Osteocyte (in vitro differentiated cells): ENCODE data around the gene PIK3R3. TPM values are rescaled to one million over a fixed set of nuclear protein-coding genes. Genes with fewer than 3 reads are reported as not detected.

ENCODE experiments used
- DNase-seq: peaks from one replicate; pipeline ENCODE4 v3.0.0; 2021; ENCODE audit warnings: mixed read lengths; ENCODE audit not compliant: unreplicated experiment; ENCODE audit errors: extremely low spot score
- H3K27ac Mint-ChIP-seq: one replicate; pipeline ENCODE4 v1.8.0; 2021; ENCODE audit warnings: mild to moderate bottlenecking, mixed read lengths; ENCODE audit not compliant: unreplicated experiment
- H3K27me3 Mint-ChIP-seq: one replicate; pipeline ENCODE4 v1.8.0; 2021; ENCODE audit warnings: mixed read lengths; ENCODE audit not compliant: unreplicated experiment
- H3K36me3 Mint-ChIP-seq: one replicate; pipeline ENCODE4 v1.8.0; 2021; ENCODE audit warnings: mixed read lengths; ENCODE audit not compliant: unreplicated experiment
- H3K4me1 Mint-ChIP-seq: one replicate; pipeline ENCODE4 v1.8.0; 2021; ENCODE audit warnings: mixed read lengths; ENCODE audit not compliant: unreplicated experiment
- H3K4me3 Mint-ChIP-seq: one replicate; pipeline ENCODE4 v1.8.0; 2021; ENCODE audit warnings: mild to moderate bottlenecking, moderate library complexity, mixed read lengths; ENCODE audit not compliant: unreplicated experiment
- H3K9me3 Mint-ChIP-seq: one replicate; pipeline ENCODE4 v1.8.0; 2021; ENCODE audit warnings: mixed read lengths; ENCODE audit not compliant: unreplicated experiment
- CTCF ChIP-seq: fragments of 200-600 bp; sonication (generic); IDR thresholded peaks from 2 replicates; pipeline ENCODE4 v1.5.0; 2021; ENCODE audit warnings: antibody characterized with exemption, mild to moderate bottlenecking, moderate library complexity
- total RNA-seq: library from RNA; stranded (reverse); gene quantifications from 2 replicates; pipeline ENCODE4 v1.2.1, GENCODE V29; 2021

Gene PIK3R3
- total RNA-seq, 1 donor from 2014 or later, result 33.2 TPM

GRCh38 chr1:46117810-46118494, 14.5 kb downstream of the PIK3R3 start:
- DNase-seq, result no peak
- H3K9me3 Mint-ChIP-seq, result no peaks in the 10 kb centered on the region
- no peak overlapping the region for H3K4me3 Mint-ChIP-seq
- H3K27me3 Mint-ChIP-seq, result no peaks in the 10 kb centered on the region
- H3K36me3 Mint-ChIP-seq, result no peaks in the 10 kb centered on the region
- TF ChIP-seq CTCF, result no peak
- H3K4me1 Mint-ChIP-seq, result peaks cover 17% of the 10 kb centered on the region
- H3K27ac Mint-ChIP-seq, result no peak overlapping the region

- DNase-seq, result no peak
- no peak for TF ChIP-seq CTCF
- H3K27ac Mint-ChIP-seq, result peak overlapping the region; percentile 39
- H3K4me1 Mint-ChIP-seq, result peaks cover 33% of the 10 kb centered on the region
- peaks cover 1% of the 10 kb centered on the region for H3K36me3 Mint-ChIP-seq
- no peaks in the 10 kb centered on the region for H3K9me3 Mint-ChIP-seq
- H3K4me3 Mint-ChIP-seq, result no peak overlapping the region
- H3K27me3 Mint-ChIP-seq, result no peaks in the 10 kb centered on the region
Observed at GRCh38 chr1:46114925-46115603, 17.4 kb downstream of the PIK3R3 start.

GRCh38 chr1:46113948-46114347, 18.5 kb downstream of the PIK3R3 start:
- Mint-ChIP-seq H3K4me1 (peaks cover 39% of the 10 kb centered on the region), H3K4me3 (no peak overlapping the region), H3K9me3 (no peaks in the 10 kb centered on the region), H3K27ac (no peak overlapping the region), H3K27me3 (no peaks in the 10 kb centered on the region), H3K36me3 (peaks cover 1% of the 10 kb centered on the region)
- DNase-seq, result no peak
- TF ChIP-seq CTCF, result no peak

- Mint-ChIP-seq H3K27me3 (no peaks in the 10 kb centered on the region), H3K4me3 (no peak overlapping the region), H3K36me3 (peaks cover 1% of the 10 kb centered on the region), H3K9me3 (no peaks in the 10 kb centered on the region), H3K27ac (peak overlapping the region; percentile 6), H3K4me1 (peaks cover 33% of the 10 kb centered on the region)
- no peak for TF ChIP-seq CTCF
- no peak for DNase-seq
Observed at GRCh38 chr1:46112108-46112507, 20.3 kb downstream of the PIK3R3 start.

- H3K9me3 Mint-ChIP-seq, result no peaks in the 10 kb centered on the region
- H3K27me3 Mint-ChIP-seq, result no peaks in the 10 kb centered on the region
- H3K4me3 Mint-ChIP-seq, result no peak overlapping the region
- peaks cover 1% of the 10 kb centered on the region for H3K36me3 Mint-ChIP-seq
- peak overlapping the region; percentile 58 for H3K27ac Mint-ChIP-seq
- peaks cover 30% of the 10 kb centered on the region for H3K4me1 Mint-ChIP-seq
- no peak for TF ChIP-seq CTCF
- DNase-seq, result no peak
Observed at GRCh38 chr1:46110521-46110920, 21.9 kb downstream of the PIK3R3 start.
